Naive B cell (primary cell): ENCODE data around the gene U2AF1L4. TPM values are rescaled to one million over a fixed set of nuclear protein-coding genes. Genes with fewer than 3 reads are reported as not detected.

Experiments
- ATAC-seq, 2 donors: fragments of 150-1000 bp; cut with Tn5 transposase; 2 replicates each; pipeline ENCODE4 v1.10.0; 2021; ENCODE audit warnings: low read depth in 2 of 2, mild to moderate bottlenecking in 2 of 2, moderate library complexity in 2 of 2
- DNase-seq: peaks from one replicate; pipeline ENCODE4 v3.0.0; 2022
- H3K27ac Mint-ChIP-seq, 6 donors: one replicate each; pipeline ENCODE4 v1.8.0; 2020 to 2022; ENCODE audit warnings: mild to moderate bottlenecking in 6 of 6, mixed read lengths in 6 of 6, moderate library complexity in 5 of 6, inconsistent platforms in 2 of 6
- H3K27me3 Mint-ChIP-seq, 3 donors: one replicate each; pipeline ENCODE4 v1.8.0; 2021 to 2022; ENCODE audit warnings: mixed read lengths in 3 of 3, mild to moderate bottlenecking in 1 of 3
- H3K36me3 Mint-ChIP-seq, 2 donors: one replicate each; pipeline ENCODE4 v1.8.0; 2020 to 2022; ENCODE audit warnings: mixed read lengths in 2 of 2, inconsistent platforms in 1 of 2, mild to moderate bottlenecking in 1 of 2
- H3K4me1 Mint-ChIP-seq, 3 donors: one replicate each; pipeline ENCODE4 v1.8.0; 2020 to 2022; ENCODE audit warnings: mixed read lengths in 3 of 3, inconsistent platforms in 1 of 3, mild to moderate bottlenecking in 1 of 3, moderate library complexity in 1 of 3
- H3K4me3 Mint-ChIP-seq, 8 donors: one replicate each; pipeline ENCODE4 v1.8.0; 2020 to 2022; ENCODE audit warnings: mild to moderate bottlenecking in 8 of 8, mixed read lengths in 8 of 8, moderate library complexity in 8 of 8, inconsistent platforms in 2 of 8
- H3K9me3 Mint-ChIP-seq, 7 donors: one replicate each; pipeline ENCODE4 v1.8.0; 2020 to 2022; ENCODE audit warnings: mixed read lengths in 7 of 7, mild to moderate bottlenecking in 5 of 7, inconsistent platforms in 2 of 7, moderate library complexity in 1 of 7
- polyA plus RNA-seq, 6 donors: library from polyadenylated mRNA; unstranded; fragments of 300-500 nt; fragmentation: Illumina TruSeq; gene quantifications; one replicate each; pipeline ENCODE4 v1.2.3, GENCODE V29; 2021; ENCODE audit warnings: low read depth in 6 of 6

U2AF1L4 gene
- polyA plus RNA-seq, 6 donors from 2014 or later = 26.1 to 41.0 (median 32.5) TPM

DNA sequence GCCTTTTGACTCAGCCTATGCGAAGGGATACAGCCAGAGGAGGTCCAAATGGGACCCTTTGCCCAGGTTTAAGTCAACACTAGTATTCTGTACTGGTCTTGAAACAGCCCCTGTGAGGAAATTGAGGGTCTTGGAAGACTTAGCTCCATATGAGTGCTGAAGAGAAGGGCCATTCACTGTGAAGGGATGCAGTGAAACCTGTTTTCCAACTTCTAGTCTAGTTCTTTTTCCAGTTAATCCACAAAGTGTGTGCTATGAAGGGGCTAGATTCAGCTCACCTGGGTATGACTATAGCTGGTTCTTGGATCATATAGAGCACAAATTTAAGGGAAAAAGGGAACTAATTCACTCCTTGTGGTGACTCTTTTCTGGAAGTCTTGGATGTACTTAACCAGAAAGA, 36.8 kb downstream of the U2AF1L4 start:
- no peak overlapping the region for H3K4me3 Mint-ChIP-seq
- ATAC-seq (no peak), DNase-seq (no peak)
- H3K9me3 Mint-ChIP-seq = no peaks in the 10 kb centered on the region
- H3K36me3 Mint-ChIP-seq = no peaks in the 10 kb centered on the region
- peaks cover 7 to 29% (median 14%) of the 10 kb centered on the region in 3 donors for H3K4me1 Mint-ChIP-seq
- no peaks in the 10 kb centered on the region for H3K27me3 Mint-ChIP-seq
- H3K27ac Mint-ChIP-seq = no peak overlapping the region

DNA sequence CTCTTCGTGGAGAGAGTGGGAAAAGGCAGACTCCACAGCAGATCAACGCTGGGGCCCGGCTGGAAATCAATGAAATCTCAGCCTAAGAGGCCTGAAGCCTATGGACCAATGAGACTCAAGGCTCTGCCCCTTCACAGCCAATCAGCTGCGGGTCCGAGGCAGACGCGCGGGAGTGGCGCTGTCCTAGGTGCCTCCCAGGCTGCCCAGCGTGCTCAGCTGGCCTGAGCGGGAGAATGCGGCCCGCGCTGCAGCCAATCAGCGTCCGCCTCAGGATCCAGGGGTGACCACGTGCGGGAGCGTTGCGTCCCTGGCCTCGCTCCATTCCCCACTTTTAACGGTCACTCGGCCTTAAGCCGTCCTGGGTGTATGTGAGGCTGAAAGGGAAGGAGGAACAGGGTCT, 41.0 kb downstream of the U2AF1L4 start, which contains the start of gene ZBTB32:
Gene ZBTB32 (plus strand): TSS at position 341 of the 400 bp plus-strand sequence. CDS start 10,069 bp downstream, outside the sequence.
- Mint-ChIP-seq H3K27ac (no peak within 1 kb of the TSS), H3K27me3 (peaks cover 6 to 9% (median 7%) of the 10 kb centered on the region in 3 donors), H3K36me3 (no peaks in the 10 kb centered on the region), H3K4me3 (peak within 1 kb of the TSS in 4 of 8 donors; percentile 12 to 97 (median 46)), H3K4me1 (peaks cover 5 to 7% (median 6%) of the 10 kb centered on the region in 3 donors), H3K9me3 (peaks cover 0 to 1% (median 0%) of the 10 kb centered on the region in 7 donors)
- ATAC-seq (no peak), DNase-seq (no peak)

DNA sequence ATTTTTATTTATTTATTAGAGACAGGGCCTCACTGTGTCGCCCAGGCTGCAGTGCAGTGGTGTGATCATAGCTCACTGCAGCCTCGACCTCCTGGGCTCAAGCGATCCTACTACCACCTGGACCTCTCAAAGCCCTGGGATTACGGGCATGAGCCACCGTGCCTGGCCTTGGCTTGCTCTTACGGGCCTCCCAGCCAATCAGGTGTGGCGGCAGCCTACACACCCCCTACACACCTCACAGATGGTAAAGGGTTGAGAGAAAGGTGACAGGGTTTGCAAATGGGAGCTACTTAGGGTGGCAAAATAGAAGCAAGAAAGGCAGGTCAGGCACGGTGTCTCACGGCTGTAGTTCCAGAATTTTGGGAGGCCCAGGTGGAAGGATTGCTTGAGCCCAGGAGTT, 41.9 kb downstream of the U2AF1L4 start:
- DNase-seq = no peak
- peaks cover 5 to 7% (median 6%) of the 10 kb centered on the region in 3 donors for H3K4me1 Mint-ChIP-seq
- peak overlapping the region in 6 of 8 donors; percentile 12 to 97 (median 89) for H3K4me3 Mint-ChIP-seq
- no peak overlapping the region for H3K27ac Mint-ChIP-seq
- H3K27me3 Mint-ChIP-seq = peaks cover 6 to 16% (median 7%) of the 10 kb centered on the region in 3 donors
- no peaks in the 10 kb centered on the region for H3K36me3 Mint-ChIP-seq
- no peak for ATAC-seq
- peaks cover 0 to 1% (median 0%) of the 10 kb centered on the region in 7 donors for H3K9me3 Mint-ChIP-seq

DNA sequence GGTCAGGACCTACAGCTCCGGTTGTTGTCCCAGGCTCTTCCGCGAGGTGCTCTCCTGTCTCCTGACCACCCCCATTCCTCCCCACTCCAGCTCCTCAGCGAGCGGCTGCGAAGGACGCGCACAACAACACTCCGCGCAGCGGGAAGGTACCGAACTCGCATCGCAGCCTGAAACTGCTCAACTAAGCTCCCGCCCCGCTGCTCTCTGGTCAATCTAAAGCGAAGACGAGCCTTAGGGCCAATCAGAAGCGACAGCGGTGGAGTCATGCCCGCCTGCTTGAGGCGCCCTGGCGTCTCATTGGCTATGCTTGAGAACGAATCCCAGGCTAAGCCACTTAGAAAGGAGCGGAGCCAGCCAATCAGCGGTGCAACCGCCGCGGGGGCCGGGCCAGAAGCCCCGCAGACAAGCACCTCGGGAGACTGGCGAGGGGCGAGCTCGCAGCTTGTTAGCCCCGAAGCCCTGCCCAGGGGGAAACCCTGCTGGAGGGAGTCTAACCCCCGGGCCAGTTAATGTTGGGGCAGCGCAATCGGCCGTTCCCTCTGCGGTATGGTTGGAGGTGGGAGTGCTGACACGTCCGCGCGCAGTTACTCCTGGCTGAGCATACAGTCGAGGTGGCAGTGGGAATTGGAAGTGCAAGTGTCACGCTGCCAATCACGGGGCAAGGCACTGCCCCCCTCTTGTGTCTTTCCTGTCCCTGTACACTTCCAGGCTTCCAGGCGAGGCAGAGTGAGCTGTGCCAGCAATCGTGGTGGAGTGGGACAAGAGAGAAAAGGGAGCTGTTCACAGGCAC, 42.8 kb downstream of the U2AF1L4 start:
- DNase-seq (peak; percentile 87), ATAC-seq (peak; percentile 98 to 99)
- H3K4me3 Mint-ChIP-seq = peak overlapping the region; percentile 86 to 100 (median 94)
- H3K27me3 Mint-ChIP-seq = peaks cover 6 to 16% (median 7%) of the 10 kb centered on the region in 3 donors
- H3K27ac Mint-ChIP-seq = peak overlapping the region in 5 of 6 donors; percentile 53 to 91 (median 87)
- H3K4me1 Mint-ChIP-seq = peaks cover 5 to 7% (median 6%) of the 10 kb centered on the region in 3 donors
- peaks cover 0 to 1% (median 0%) of the 10 kb centered on the region in 7 donors for H3K9me3 Mint-ChIP-seq
- H3K36me3 Mint-ChIP-seq = no peaks in the 10 kb centered on the region

DNA sequence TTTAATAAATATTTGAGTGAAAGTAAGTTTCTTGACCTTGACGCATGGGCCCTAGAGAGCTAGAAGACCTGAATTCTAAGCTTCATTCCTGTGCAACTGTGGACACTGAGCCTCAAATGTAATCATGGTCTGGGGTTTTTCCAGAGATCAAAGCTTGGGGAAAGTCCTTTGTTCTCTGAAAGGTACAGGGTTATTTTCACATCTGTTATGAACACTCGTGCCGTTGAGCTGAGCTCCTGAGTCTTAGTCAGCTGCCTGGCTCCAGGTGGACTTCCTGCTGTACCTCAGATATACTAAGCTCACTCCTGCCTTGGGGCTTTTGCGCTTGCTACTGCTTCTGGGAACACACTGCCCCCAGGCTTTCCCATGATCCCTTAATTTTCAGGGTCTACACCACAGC, 48.4 kb downstream of the U2AF1L4 start:
- peaks cover 0 to 6% (median 4%) of the 10 kb centered on the region in 3 donors for H3K4me1 Mint-ChIP-seq
- no peaks in the 10 kb centered on the region for H3K9me3 Mint-ChIP-seq
- H3K4me3 Mint-ChIP-seq = no peak overlapping the region
- H3K36me3 Mint-ChIP-seq = no peaks in the 10 kb centered on the region
- ATAC-seq (no peak), DNase-seq (no peak)
- peaks cover under 1 to 10% (median 4%) of the 10 kb centered on the region in 3 donors for H3K27me3 Mint-ChIP-seq
- no peak overlapping the region for H3K27ac Mint-ChIP-seq

DNA sequence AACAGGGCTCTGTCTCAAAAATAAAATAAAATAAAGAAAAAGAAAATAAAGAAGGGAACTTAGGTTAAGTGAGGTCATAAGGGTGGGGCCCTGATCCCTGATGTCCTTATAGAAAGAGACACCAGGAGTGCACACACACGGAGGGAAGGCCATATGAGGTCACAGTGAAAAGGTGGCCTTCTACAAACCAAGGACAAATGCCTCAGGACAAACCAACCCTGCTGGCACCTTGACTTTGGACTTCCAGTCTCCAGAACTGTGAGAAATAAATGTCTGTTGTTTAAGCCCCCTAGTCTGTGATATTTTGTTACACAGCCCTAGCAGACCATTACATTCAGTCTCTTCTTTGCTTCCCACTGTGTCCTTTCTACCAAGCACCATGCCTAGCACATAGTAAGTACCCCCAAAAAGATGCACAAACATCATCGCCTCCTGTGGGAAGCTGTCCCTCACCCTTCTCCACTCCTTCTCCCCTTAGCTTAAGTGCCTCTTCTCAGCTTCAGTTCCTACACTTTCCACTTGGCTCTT, 49.3 kb downstream of the U2AF1L4 start:
- ATAC-seq = no peak
- DNase-seq = no peak
- Mint-ChIP-seq H3K27me3 (peaks cover 0 to 10% (median 4%) of the 10 kb centered on the region in 3 donors), H3K36me3 (no peaks in the 10 kb centered on the region), H3K9me3 (no peaks in the 10 kb centered on the region), H3K4me3 (no peak overlapping the region), H3K4me1 (peaks cover 0 to 6% (median 4%) of the 10 kb centered on the region in 3 donors), H3K27ac (no peak overlapping the region)

DNA sequence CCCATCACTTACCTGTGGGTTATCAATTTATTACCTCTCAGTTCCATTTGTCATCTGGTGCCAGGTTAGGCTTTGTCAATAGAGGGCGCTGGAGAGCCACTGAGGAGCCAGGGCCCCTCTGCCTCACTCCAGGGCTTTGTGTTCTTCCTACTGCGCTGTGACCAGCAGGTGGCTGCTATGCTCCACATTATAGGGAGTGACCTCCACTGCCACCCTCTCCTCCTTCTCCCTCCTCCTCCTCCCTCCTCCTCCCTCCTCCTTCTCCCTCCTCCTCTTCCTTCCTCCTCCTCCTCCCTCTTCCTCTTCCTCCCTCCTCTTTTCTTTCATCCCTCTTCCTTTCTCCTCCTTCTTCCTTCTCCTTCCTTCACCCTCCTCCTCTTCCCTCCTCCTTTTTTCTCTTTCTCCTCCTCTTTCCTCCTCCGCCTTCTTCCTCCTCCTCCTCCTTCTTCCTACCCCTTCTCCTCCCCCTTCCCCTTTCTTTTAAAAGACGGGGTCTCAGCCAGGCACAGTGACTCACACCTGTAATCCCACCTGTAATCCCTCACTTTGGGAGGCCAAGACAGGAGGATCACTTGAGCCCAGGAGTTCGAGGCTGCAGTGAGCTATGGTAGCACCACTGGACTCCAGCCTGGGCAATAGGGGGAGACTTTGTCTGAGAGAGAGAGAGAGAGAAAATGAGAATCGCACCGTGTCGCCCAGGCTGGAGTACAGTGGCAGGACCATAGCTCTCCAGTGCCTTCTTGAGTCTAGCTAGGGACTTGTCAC, 51.2 kb downstream of the U2AF1L4 start:
- ATAC-seq (peak; percentile 100), DNase-seq (peak; percentile 82)
- peaks cover 0 to 6% (median 4%) of the 10 kb centered on the region in 3 donors for H3K27me3 Mint-ChIP-seq
- peak overlapping the region in 1 of 6 donors; percentile 26 for H3K27ac Mint-ChIP-seq
- H3K4me1 Mint-ChIP-seq = peaks cover 0 to 6% (median 4%) of the 10 kb centered on the region in 3 donors
- no peaks in the 10 kb centered on the region for H3K36me3 Mint-ChIP-seq
- H3K9me3 Mint-ChIP-seq = no peaks in the 10 kb centered on the region
- peak overlapping the region in 1 of 8 donors; percentile 9 for H3K4me3 Mint-ChIP-seq

DNA sequence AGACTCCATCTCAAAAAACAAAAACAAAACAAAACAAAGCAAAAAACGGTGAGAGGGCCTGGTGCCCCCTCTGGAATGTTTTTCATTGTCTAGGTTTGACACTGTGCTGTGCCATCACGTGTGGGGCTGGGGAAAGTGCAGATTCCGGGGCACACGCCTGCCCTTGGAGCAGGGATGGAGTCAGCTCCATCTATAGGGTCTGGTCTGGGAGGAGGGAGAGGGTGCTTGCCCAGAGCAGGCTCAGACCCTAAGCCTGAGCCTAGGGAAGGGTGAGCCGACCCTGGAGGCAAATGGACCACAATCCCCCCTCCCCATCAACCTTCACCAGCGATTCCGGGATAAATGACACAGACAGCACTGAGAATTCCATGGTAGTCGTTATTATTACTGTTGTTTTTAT, 51.8 kb downstream of the U2AF1L4 start:
- ATAC-seq (peak; percentile 6 to 7), DNase-seq (no peak)
- H3K36me3 Mint-ChIP-seq = no peaks in the 10 kb centered on the region
- no peak overlapping the region for H3K4me3 Mint-ChIP-seq
- no peaks in the 10 kb centered on the region for H3K9me3 Mint-ChIP-seq
- H3K27ac Mint-ChIP-seq = no peak overlapping the region
- H3K4me1 Mint-ChIP-seq = peaks cover 0 to 6% (median 4%) of the 10 kb centered on the region in 3 donors
- peaks cover 0 to 4% (median under 1%) of the 10 kb centered on the region in 3 donors for H3K27me3 Mint-ChIP-seq

Other genes starting within 250 kb of the U2AF1L4 start
- 1 to 10 TPM in 2 of 6 donors, not detected in 4; 2.6 to 3.1 TPM for gene DMKN, start 231.8 kb downstream of the U2AF1L4 start, polyA plus RNA-seq
- gene SBSN, start 217.1 kb downstream of the U2AF1L4 start, polyA plus RNA-seq = not detected
- not detected for gene GAPDHS, start 212.0 kb downstream of the U2AF1L4 start, polyA plus RNA-seq
- gene TMEM147, start 199.8 kb downstream of the U2AF1L4 start, polyA plus RNA-seq = 100 to 1,000 TPM; 153 to 293 (median 162) TPM
- not detected for gene ATP4A, start 181.8 kb downstream of the U2AF1L4 start, polyA plus RNA-seq
- not detected for gene PMIS2, start 159.2 kb downstream of the U2AF1L4 start, polyA plus RNA-seq
- 1 to 10 TPM; 6.7 to 9.8 (median 8.6) TPM for gene HAUS5, start 132.7 kb downstream of the U2AF1L4 start, polyA plus RNA-seq
- 10 to 100 TPM; 30.6 to 71.1 (median 50.9) TPM for gene RBM42, start 116.4 kb downstream of the U2AF1L4 start, polyA plus RNA-seq
- under 1 TPM in 1 of 6 donors, not detected in 5; 0.61 TPM for gene ETV2, start 103.7 kb downstream of the U2AF1L4 start, polyA plus RNA-seq
- gene COX6B1, start 97.1 kb downstream of the U2AF1L4 start, polyA plus RNA-seq = 100 to 1,000 TPM; 623 to 732 (median 678) TPM
- not detected for gene UPK1A, start 78.9 kb downstream of the U2AF1L4 start, polyA plus RNA-seq
- gene ZBTB32, start 40.9 kb downstream of the U2AF1L4 start, polyA plus RNA-seq = 1 to 10 TPM in 1 of 6 donors, under 1 TPM in 4, not detected in 1; 0.21 to 1.3 (median 0.70) TPM
- 1 to 10 TPM in 2 of 6 donors, under 1 TPM in 4; 0.35 to 2.2 (median 0.76) TPM for gene KMT2B, start 27.4 kb downstream of the U2AF1L4 start, polyA plus RNA-seq
- 100 to 1,000 TPM; 114 to 195 (median 134) TPM for gene IGFLR1, start 3.0 kb downstream of the U2AF1L4 start, polyA plus RNA-seq
- gene PSENEN, start 233 bp upstream of the U2AF1L4 start, polyA plus RNA-seq = 100 to 1,000 TPM in 2 of 6 donors, 10 to 100 TPM in 4; 82.4 to 105 (median 94.3) TPM
- 10 to 100 TPM in 3 of 6 donors, 1 to 10 TPM in 3; 8.1 to 17.9 (median 11.1) TPM for gene LIN37, start 3.2 kb upstream of the U2AF1L4 start, polyA plus RNA-seq
- gene HSPB6, start 11.6 kb upstream of the U2AF1L4 start, polyA plus RNA-seq = not detected
- 10 to 100 TPM in 1 of 6 donors, 1 to 10 TPM in 4, not detected in 1; 3.2 to 13.9 (median 9.0) TPM for gene PROSER3, start 12.8 kb upstream of the U2AF1L4 start, polyA plus RNA-seq
- under 1 TPM in 1 of 6 donors, not detected in 5; 0.58 TPM for gene ARHGAP33, start 30.1 kb upstream of the U2AF1L4 start, polyA plus RNA-seq
- gene PRODH2, start 67.4 kb upstream of the U2AF1L4 start, polyA plus RNA-seq = not detected
- gene NPHS1, start 107.1 kb upstream of the U2AF1L4 start, polyA plus RNA-seq = not detected
- not detected for gene KIRREL2, start 111.5 kb upstream of the U2AF1L4 start, polyA plus RNA-seq
- not detected for gene APLP1, start 123.2 kb upstream of the U2AF1L4 start, polyA plus RNA-seq
- gene NFKBID, start 155.1 kb upstream of the U2AF1L4 start, polyA plus RNA-seq = 10 to 100 TPM; 13.5 to 79.7 (median 55.3) TPM
- 10 to 100 TPM; 33.8 to 58.5 (median 47.5) TPM for gene HCST, start 157.1 kb upstream of the U2AF1L4 start, polyA plus RNA-seq
- gene TYROBP, start 162.9 kb upstream of the U2AF1L4 start, polyA plus RNA-seq = 10 to 100 TPM in 2 of 6 donors, 1 to 10 TPM in 4; 3.4 to 28.6 (median 8.3) TPM
- under 1 TPM in 3 of 6 donors, not detected in 3; 0.12 to 0.22 (median 0.14) TPM for gene LRFN3, start 191.0 kb upstream of the U2AF1L4 start, polyA plus RNA-seq
- gene SDHAF1, start 249.8 kb upstream of the U2AF1L4 start, polyA plus RNA-seq = 10 to 100 TPM; 30.0 to 58.0 (median 48.8) TPM